Neural progenitor cell (in vitro differentiated cells): ENCODE results near the gene SLC49A4.

Experiments used
- EZH2 ChIP-seq: fragments of 200-600 bp; sonication (generic); IDR thresholded peaks from 2 replicates; pipeline ENCODE4 v1.6.1; 2017; ENCODE audit warnings: antibody characterized with exemption, mild to moderate bottlenecking, moderate library complexity
- EZH2phosphoT487 ChIP-seq: fragments of 200-600 bp; sonication (generic); IDR thresholded peaks from 2 replicates; pipeline ENCODE4 v1.6.1; 2017; ENCODE audit warnings: antibody characterized with exemption
- TF ChIP-seq, protein P1 (sequence below): fragments of 200-600 bp; sonication (generic); IDR thresholded peaks from 2 replicates; pipeline ENCODE4 v1.5.1; 2017; ENCODE audit warnings: antibody characterized with exemption, mild to moderate bottlenecking

DNA sequence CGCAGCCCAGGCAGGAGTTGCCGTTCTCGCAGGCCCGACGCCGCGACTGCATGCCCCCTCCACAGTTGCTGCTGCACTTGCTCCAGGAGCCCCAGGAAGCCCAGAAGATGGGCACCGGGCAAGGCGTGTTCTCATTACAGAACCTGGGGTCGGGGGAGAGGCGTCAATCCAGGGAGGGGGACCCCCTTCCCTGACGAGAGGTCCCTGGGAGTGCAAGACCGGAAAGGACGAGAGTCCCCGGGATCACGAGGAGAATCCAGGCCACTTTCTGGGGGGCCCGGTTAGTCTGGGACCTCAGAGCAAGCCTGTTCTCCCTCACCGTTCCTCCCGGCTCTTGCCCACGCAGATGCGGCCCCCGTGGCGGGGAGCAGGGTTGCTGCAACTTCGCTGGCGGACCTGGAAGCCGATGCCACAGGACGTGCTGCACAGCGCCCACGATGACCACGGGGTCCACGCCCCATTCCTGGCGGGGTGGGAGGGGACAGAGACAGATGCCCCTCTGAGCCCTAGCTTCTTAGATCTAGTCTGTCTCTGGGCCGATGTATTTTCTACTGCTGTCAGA lies 118.8 kb downstream of the SLC49A4 start:
- TF ChIP-seq, protein P1, sequence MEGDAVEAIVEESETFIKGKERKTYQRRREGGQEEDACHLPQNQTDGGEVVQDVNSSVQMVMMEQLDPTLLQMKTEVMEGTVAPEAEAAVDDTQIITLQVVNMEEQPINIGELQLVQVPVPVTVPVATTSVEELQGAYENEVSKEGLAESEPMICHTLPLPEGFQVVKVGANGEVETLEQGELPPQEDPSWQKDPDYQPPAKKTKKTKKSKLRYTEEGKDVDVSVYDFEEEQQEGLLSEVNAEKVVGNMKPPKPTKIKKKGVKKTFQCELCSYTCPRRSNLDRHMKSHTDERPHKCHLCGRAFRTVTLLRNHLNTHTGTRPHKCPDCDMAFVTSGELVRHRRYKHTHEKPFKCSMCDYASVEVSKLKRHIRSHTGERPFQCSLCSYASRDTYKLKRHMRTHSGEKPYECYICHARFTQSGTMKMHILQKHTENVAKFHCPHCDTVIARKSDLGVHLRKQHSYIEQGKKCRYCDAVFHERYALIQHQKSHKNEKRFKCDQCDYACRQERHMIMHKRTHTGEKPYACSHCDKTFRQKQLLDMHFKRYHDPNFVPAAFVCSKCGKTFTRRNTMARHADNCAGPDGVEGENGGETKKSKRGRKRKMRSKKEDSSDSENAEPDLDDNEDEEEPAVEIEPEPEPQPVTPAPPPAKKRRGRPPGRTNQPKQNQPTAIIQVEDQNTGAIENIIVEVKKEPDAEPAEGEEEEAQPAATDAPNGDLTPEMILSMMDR, result no peak
- TF ChIP-seq EZH2phosphoT487, result no peak
- no peak for TF ChIP-seq EZH2
